ENCODE measurements around the gene PCCA.

Gene PCCA

GRCh38 chr13:100519626-100520025, 430.7 kb downstream of the PCCA start:
- TF ChIP-seq GLIS3 (CRISPR knock-in tag; IDR thresholded peaks at IDR 0.05): no peak
- no peak for TF ChIP-seq ZNF70 (CRISPR knock-in tag; IDR thresholded peaks at IDR 0.05)
- no peak for TF ChIP-seq RARB (CRISPR knock-in tag; IDR thresholded peaks at IDR 0.05)
- no peak for TF ChIP-seq BACH2 (CRISPR knock-in tag; IDR thresholded peaks at IDR 0.05; ENCODE audit: borderline replicate concordance)
- TF ChIP-seq CREB5 (CRISPR knock-in tag; IDR thresholded peaks at IDR 0.05; ENCODE audit: low read depth): no peak
- no peak for TF ChIP-seq TCF4 (CRISPR knock-in tag; IDR thresholded peaks at IDR 0.05; ENCODE audit: borderline replicate concordance)
- no peak for TF ChIP-seq SNAI2 (CRISPR knock-in tag; IDR thresholded peaks at IDR 0.05)
- no peak for TF ChIP-seq TSHZ2 (CRISPR knock-in tag; IDR thresholded peaks at IDR 0.05)
- no peak for TF ChIP-seq ISL1 (CRISPR knock-in tag; IDR thresholded peaks at IDR 0.05)
- no peak for TF ChIP-seq TOX (CRISPR knock-in tag; IDR thresholded peaks at IDR 0.05; ENCODE audit: borderline replicate concordance)
- TF ChIP-seq OSR1 (CRISPR knock-in tag; IDR thresholded peaks at IDR 0.05): no peak
- no peak for TF ChIP-seq ZFP30 (CRISPR knock-in tag; IDR thresholded peaks at IDR 0.05)
- TF ChIP-seq PATZ1 (CRISPR knock-in tag; IDR thresholded peaks at IDR 0.05; ENCODE audit: borderline replicate concordance): no peak
- no peak for TF ChIP-seq ZFP3 (CRISPR knock-in tag; IDR thresholded peaks at IDR 0.05)
- TF ChIP-seq ESRRG (CRISPR knock-in tag; IDR thresholded peaks at IDR 0.05): no peak
- no peak for TF ChIP-seq ZC3H10 (CRISPR knock-in tag; IDR thresholded peaks at IDR 0.05)
- ATAC-seq: no peak

- ATAC-seq: no peak
These were observed 432.3 kb downstream of the PCCA start for GRCh38 chr13:100520936-100521850.

More at GRCh38 chr13:100520936-100521850, 432.3 kb downstream of the PCCA start:
- no peak for TF ChIP-seq ESRRG (CRISPR knock-in tag; IDR thresholded peaks at IDR 0.05)
- TF ChIP-seq POU6F1 (CRISPR knock-in tag; IDR thresholded peaks at IDR 0.05; ENCODE audit: borderline replicate concordance, low read depth): no peak
- no peak for TF ChIP-seq CSRNP3 (CRISPR knock-in tag; IDR thresholded peaks at IDR 0.05)
- TF ChIP-seq OSR1 (CRISPR knock-in tag; IDR thresholded peaks at IDR 0.05): no peak

All from SK-N-SH treated with all-trans-retinoic acid at 6 μM for 48 hours (cell line).